Myocyte (in vitro differentiated cells): Measurements from ENCODE around the gene SRCAP. TPM values are rescaled to one million over a fixed set of nuclear protein-coding genes. Genes with fewer than 3 reads are reported as not detected.

Source experiments
- DNase-seq: peaks from one replicate; pipeline ENCODE4 v3.0.0-alpha.2; 2012; ENCODE audit warnings: low read depth
- total RNA-seq: library from RNA; depleted of rRNA; stranded (reverse); fragments of >200 nt; gene quantifications from 2 replicates; pipeline ENCODE4 v1.2.3, GENCODE V29; 2014

SRCAP gene
- total RNA-seq, 1 donor from 2014 or later = 13.9 TPM

DNA sequence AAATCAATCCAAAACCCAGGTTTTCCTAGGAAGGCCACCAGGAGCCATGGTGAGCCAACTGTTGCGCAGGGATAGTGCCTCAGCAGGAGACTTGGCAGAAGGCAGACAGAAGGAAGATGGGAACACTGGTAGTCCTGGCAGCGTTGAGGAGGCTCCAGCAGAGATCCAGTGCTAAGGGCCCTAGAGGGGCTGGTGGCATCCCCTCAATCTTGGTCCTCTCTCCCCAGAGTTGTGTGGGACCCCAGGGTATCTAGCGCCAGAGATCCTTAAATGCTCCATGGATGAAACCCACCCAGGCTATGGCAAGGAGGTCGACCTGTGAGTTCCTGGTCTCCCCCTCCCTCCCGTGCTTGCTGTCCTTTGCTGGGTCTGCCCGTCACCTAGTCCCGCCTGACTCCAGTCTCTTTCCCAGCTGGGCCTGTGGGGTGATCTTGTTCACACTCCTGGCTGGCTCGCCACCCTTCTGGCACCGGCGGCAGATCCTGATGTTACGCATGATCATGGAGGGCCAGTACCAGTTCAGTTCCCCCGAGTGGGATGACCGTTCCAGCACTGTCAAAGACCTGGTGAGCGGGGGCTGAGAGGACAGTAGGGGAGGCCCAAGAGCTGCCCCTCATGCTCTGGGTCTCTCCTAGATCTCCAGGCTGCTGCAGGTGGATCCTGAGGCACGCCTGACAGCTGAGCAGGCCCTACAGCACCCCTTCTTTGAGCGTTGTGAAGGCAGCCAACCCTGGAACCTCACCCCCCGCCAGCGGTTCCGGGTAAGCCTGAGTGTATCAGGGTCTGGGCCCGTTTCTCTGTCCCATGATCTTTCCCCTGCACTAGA, 57.2 kb downstream of the SRCAP start:
- DNase-seq = no peak

DNA sequence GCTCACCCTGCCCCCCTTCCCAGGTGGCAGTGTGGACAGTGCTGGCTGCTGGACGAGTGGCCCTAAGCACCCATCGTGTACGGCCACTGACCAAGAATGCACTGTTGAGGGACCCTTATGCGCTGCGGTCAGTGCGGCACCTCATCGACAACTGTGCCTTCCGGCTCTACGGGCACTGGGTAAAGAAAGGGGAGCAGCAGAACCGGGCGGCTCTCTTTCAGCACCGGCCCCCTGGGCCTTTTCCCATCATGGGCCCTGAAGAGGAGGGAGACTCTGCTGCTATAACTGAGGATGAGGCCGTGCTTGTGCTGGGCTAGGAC, 57.8 kb downstream of the SRCAP start:
- no peak for DNase-seq

DNA sequence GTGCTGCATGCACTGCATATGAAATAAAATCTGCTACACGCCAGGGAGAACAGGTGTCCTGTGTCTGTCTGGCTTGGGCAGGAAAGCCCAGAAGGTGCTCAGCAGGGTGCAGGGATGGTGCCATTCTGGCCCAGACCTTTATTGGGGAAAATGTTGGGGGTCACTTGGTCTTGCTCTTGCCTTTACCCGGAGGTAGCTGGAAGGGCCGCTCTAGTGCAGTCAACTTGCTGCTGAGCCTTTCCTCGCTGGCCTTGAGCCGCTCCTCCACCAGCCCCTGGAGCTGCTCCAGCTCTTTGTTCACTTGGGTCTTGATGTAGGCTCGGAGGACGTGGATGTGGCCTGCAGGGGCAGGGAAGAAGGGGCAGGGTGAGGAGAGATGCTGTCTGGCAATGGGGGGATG, 58.3 kb downstream of the SRCAP start:
- DNase-seq = no peak

DNA sequence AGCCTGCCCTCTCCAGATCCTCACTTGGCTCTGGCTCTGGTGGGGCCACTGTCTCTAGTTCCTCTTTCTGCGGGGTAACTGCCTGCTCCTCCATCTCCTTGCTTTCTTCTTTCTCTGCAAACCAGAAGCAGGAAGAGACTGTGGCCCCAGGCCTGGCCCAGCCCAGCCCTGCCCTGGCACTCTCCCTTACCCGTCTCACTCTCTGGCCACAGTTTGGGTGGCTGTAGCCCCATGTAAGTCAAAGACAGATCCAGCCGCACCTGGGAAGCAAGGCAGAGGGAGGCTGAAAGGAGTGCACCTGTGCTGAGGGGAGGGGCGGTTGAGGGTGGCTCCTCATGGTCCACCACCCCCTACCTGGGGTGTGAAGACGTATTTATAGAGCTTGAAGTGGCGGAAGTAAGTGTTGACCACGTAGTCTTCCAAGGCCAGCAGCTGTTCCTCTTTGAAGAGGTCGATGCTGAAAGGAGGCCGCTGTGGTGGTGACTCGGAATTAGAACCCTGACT, 60.1 kb downstream of the SRCAP start:
- no peak for DNase-seq

DNA sequence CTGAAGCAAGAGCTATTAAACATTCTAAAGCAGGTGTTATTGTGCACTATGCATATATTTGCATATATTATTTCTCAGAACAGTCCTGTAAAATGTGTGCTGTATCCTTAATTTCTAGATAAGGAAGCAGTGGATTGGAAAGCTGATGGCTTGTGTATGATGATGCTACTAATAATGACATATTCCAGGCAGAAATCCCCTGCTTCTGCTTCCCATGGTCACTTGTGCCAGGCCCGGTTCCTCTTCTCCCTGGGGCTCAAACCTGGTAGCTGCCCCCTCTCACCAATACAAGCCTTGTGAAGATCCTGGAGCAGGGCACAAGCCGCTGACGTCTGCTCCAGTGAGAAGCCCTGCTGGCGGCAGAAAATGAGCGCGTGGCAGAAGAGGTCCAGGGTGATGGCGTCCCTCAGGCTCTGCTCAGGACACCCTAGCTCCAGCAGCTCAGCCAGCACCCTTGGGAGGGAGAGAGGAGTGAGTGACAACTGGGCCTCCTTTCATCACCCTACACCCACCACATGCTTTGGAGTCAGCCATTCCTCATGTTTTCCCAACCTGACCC, 61.1 kb downstream of the SRCAP start:
- no peak for DNase-seq

DNA sequence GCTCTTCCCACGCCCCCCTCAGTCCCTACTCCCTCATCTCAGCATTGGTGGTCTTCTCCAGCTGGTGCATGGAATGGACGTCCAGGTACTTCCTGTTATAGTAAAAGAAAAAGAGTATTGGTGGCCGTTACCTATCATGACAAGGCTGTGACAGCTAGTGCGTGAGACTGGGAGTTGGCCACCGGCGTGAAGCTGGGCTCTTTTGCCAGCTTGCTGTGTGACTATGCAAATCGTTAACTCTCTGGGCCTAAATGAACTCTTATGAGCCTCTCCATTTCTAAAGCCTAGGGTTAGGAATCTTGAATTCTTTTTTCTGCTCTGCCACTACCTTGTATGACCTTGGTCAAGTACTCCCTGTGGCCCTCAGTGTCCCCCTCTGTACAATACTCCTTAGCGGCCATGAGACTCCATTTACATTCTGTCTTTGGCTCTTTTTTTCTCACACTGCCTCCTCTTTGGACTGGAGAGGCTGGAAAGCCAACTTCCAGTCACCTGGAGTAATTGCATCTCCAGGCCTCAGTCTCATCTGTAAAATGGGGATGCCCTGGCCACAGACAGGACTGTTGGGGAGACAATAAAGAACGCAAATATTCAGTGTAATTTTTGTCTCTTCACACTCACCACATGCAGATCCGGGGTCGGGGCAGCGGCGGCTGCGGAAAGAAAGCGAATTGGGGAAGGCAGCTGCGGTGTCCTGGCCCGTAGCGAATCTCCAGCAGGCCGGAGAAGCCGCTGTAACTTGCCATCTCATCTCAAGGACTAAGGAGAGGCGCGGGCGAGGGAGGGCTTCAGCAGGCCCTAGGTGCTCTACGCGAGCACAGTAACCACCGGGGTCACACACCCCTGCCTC, 61.8 kb downstream of the SRCAP start:
- DNase-seq = no peak

DNA sequence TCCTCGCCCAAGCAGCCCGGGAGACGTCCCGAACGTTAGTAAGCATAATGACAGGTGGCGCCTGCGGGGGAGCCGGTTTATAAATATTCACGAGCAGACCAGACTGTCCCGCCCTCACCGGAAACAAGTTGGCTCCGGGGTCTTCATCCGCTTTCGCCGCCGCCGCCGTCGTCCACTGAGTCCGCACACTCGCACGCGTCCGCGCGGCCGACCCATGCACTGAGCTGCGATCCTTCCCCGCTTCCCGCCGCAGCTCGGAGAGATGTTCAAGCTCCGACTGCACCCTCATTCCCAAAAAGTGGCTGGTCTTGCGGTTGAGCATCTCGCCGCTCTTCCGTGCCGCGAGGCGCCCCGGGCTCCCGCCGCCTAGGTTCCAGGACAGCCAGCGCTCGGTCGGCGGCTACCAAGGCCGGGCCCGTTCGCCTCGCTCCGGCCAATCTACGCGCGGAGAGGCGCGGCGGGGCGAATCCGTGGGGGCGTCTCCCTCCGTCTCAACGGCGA, 62.5 kb downstream of the SRCAP start:
- DNase-seq = peak; percentile 64

DNA sequence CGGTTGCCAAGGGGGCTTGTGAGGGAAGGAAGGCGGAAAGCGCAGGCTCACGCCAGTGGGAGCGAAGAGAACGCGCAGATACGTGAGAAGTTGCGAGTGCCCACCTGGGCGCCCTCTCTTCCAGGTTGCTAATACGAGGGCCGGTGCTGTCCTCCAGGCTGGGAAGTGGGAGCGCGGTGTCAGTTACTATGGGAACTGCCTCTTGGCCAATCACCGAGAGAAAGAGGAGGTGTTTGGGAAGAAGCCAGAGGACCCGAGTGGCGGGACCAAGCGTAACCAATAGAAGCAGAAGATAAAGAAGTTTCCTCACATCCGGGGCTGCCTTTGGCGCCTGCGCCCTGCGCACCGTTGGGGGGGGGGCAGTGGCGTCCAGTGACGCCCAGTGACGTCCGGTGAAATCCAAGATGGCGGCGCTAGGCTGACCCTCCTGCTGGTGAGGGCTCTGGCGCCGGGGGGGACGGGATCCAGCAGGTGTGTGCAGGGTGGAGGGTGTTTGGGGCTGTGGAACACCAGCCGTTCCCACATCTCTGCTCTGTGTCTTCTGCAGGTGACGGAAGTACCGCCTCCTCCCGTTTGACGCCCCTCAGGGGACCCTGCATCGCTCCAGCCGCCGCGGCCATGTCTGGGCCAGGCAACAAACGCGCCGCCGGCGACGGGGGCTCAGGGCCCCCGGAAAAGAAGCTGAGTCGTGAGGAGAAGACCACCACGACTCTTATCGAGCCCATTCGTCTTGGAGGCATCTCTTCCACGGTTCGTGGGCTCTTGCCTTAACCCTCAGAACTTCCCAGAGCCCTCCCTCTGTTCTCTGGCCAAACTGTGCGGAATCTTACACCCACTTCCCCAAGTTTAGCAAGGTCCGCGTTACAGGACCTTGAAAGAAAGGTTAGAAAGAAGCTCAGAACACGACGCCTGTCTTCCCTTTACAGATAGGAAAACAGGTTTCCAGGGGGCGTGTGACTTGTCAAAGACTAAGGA, 63.2 kb downstream of the SRCAP start, which contains the start of the genes CFAP119 and RNF40:
Gene CFAP119, minus strand, starts transcription at position 135 of the 975 bp plus-strand sequence. CDS start 314 bp downstream, outside the sequence.
Gene RNF40, plus strand, starts transcription at position 395 of the 975 bp plus-strand sequence. Its CDS starts 224 bp downstream, at position 619.
- DNase-seq = peak; percentile 99

DNA sequence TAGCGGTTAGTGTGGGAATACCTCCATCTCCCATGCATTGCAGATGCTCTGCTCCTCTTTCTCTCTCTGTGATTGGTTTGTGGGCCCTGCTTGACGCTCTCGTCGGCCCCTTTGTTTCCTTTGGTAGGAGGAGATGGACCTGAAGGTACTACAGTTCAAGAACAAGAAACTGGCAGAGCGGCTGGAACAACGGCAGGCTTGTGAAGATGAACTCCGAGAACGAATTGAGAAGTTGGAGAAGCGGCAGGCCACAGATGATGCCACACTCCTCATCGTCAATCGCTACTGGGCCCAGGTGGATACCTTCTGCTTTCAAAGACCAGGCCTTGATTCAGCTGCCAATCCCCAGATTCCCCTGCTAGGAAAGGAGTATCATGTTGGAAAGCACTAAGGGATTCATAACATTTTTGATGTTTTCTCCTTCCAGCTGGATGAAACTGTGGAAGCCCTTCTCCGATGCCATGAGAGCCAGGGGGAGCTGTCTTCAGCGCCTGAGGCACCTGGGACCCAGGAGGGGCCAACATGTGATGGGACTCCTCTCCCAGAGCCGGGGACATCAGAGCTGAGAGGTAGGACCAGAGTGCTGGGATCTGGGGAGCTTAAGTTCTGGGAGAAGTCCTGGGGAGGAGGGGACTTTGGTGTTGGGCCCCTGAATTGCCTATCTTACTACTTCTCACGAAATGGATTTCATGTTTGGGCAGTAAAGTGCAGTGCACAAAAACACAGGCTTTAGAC, 64.2 kb downstream of the SRCAP start:
- no peak for DNase-seq

DNA sequence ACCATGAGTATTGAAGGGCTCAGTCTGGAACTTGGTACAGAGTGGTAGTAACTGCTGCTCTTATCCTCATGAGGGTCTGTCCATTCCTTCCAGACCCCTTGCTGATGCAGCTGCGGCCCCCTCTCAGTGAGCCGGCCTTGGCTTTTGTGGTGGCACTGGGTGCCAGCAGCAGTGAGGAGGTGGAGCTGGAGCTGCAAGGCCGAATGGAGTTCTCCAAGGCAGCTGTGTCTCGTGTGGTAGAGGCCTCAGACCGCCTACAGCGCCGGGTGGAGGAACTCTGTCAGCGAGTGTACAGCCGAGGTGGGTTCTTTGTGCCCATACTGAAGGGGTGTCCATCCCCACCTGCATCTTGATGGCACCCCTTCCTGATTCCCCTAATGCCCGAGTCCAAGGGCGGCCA, 65.1 kb downstream of the SRCAP start:
- no peak for DNase-seq

DNA sequence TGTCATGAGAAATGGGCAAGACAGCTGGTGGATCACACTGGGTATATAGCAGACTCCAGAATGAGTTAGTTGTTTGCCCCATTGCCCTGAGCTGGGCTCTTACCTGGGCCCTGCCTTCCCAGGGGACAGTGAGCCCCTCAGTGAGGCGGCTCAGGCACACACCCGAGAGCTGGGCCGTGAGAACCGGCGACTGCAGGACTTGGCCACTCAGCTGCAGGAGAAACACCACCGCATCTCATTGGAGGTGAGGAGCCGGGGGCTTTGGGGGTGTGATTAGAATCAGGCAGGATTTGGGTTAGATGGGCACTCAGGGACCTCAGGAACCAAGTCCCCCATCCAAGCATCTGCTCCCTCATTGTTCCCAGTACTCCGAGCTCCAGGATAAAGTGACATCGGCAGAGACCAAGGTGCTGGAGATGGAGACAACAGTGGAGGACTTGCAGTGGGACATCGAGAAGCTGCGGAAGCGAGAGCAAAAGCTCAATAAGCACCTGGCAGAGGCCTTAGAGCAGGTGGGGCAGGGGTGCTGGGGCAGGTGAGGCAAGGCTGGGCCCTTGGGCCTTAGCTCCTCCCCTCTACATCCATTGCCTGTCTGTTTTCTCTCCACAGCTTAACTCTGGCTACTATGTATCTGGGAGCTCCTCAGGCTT, 66.0 kb downstream of the SRCAP start:
- no peak for DNase-seq

DNA sequence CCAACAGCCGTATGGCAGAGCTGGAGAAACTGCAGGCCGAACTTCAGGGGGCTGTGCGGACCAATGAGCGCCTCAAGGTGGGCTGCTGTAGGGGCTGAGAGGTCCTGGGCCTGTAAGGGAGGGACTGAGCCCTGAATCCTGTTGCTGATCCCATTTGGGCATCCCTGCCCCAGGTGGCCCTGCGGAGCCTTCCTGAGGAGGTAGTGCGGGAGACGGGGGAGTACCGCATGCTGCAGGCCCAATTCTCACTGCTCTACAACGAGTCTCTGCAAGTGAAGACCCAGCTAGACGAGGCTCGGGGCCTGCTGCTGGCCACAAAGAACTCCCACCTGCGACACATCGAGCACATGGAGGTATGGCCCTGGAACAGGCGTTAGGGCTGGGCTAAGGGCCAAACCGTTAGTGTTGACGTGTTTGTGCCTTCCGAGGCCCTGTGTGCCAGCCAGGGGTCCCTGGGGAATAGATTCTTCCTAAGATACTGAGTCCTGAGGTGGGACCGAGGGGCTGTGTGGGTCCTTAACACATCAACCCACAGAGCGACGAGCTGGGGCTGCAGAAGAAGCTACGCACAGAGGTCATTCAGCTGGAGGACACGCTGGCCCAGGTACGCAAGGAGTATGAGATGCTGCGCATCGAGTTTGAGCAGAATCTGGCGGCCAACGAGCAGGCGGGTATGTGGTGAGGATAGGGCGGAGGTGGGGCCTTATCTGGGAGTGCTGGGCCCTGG, 67.4 kb downstream of the SRCAP start:
- DNase-seq = no peak

DNA sequence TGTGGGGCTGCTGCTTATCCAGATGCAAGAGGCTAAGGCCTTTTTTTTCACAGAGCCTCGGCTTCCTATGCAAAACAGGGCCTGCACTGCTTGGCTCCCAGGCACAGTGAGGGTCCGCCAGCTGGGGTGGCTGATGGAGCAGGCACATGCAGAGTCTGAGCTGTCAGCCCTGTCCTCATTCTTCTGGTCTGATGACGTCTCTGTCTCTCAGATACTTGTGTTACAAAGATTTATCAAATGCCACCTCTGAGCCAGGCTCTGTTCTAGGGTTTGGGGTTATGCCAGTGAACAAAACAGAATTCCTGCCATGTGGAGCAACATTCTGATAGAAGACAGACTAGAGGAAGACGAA, 67.9 kb downstream of the SRCAP start:
- DNase-seq = no peak

DNA sequence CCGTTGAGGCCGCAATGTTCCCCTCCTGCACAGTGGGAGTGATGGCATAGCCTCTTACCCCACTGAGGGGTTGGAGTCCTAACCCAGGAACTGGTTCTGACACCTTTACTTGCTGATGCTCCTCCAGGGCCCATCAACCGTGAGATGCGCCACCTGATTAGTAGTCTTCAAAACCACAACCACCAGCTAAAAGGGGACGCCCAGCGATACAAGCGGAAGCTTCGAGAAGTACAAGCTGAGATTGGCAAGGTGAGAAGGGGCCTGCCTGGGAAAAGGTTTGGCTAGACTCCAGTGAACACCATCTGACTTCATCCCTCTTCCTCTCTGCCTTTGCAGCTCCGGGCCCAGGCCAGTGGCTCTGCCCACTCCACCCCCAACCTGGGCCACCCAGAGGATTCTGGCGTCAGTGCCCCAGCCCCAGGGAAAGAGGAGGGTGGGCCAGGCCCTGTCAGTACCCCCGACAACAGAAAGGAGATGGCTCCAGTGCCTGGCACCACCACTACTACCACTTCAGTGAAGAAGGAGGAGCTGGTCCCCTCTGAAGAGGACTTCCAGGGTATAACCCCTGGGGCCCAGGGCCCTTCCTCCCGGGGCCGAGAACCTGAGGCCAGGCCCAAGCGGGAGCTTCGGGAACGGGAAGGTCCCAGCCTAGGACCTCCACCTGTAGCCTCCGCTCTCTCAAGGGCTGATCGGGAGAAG, 68.9 kb downstream of the SRCAP start:
- no peak for DNase-seq

DNA sequence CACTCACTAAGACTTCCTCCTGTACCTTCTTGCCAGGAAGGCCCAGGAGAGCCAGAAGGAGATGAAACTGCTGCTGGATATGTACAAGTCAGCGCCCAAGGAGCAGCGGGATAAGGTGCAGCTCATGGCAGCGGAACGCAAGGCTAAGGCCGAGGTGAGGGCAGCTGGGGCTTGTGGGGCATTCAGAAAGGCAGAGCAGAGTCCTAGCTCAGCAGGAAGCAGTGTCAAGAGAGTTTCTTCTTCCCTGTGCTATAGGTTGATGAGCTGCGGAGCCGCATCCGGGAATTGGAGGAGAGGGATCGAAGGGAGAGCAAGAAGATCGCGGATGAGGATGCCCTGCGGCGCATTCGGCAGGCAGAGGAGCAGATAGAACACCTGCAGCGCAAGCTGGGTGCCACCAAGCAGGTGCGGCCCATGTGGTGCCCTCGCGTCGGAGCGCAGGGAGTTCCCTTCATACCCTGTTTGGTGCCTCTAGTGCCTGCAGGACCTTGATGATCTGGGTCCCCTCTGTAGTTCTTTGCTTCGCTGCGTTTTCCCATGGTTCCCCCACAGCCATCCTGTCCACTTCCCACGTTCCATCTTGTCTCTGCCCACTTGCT, 69.7 kb downstream of the SRCAP start:
- DNase-seq = no peak

DNA sequence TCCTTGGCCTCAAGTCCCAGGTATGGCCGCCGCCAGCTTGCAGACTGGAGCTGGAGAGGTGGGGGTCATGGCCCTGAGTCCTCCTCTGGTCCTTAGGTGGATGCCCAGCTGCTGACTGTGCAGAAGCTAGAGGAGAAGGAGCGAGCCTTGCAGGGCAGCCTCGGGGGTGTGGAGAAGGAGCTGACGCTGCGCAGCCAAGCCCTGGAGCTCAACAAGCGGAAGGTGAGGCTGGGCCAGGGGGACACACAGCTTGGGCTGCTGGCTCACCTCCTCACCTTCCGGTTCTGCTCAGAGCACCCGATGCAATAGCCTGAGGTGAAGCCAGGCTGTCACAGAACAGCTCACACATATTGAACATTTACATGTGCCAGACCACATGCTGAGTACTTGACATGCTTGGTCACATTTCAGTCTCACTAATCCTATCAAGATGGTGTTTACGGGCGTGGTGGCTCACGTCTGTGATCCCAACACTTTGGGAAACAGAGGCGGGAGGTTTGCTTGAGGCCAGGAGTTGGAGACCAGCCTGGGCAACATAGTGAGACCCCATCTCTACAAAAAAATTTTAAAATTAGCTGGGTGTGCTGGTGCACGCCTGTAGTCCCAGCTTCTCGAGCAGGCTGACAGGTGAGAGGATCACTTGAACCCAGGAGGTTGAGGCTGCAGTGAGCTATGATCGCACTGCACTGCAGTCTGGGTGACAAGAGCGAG, 70.6 kb downstream of the SRCAP start:
- no peak for DNase-seq

DNA sequence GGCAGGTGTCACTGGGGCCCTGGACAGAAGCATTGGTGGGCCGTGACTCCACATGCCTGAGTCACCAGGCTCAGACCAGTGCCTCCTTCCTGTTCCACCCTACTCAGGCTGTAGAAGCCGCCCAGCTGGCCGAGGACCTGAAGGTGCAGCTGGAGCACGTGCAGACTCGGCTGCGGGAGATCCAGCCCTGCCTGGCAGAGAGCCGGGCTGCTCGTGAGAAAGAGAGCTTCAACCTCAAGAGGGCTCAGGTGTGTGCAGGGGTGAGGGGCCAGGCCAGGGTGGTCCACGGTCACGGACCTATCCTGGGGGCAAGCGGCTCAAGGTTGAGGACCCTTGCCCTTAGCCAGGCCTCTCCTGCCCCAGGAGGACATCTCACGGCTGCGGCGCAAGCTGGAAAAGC, 72.8 kb downstream of the SRCAP start:
- no peak for DNase-seq
